Naive thymus-derived CD4-positive, alpha-beta T cell (primary cell): ENCODE data around the gene FZD8. TPM values are rescaled to one million over a fixed set of nuclear protein-coding genes. Genes with fewer than 3 reads are reported as not detected.

Experiments
- ATAC-seq: fragments of 150-1000 bp; cut with Tn5 transposase; 2 replicates; pipeline ENCODE4 v1.10.0; 2021; ENCODE audit warnings: mild to moderate bottlenecking, moderate library complexity
- CTCF ChIA-PET: fragments of 350-600 bp; sonication (Branson Sonifier 250); formaldehyde crosslinking; loops from one replicate; lab custom pipeline; 2021; ENCODE audit warnings: antibody characterized with exemption; lab: Charles Lee
- POLR2A ChIA-PET: fragments of 350-600 bp; sonication (Branson Sonifier 250); formaldehyde crosslinking; loops from one replicate; lab custom pipeline; 2021; ENCODE audit warnings: antibody characterized with exemption, inconsistent platforms; lab: Charles Lee
- DNase-seq, 9 donors: peaks; one replicate each; pipeline versions ENCODE4 v3.0.0 to v3.0.0-alpha.2; 2020 to 2022; ENCODE audit warnings: mixed read lengths in 1 of 9
- H3K27ac ChIP-seq: one replicate; pipeline ENCODE4 v1.7.0; 2013; ENCODE audit warnings: mild to moderate bottlenecking, low read depth, low read length, moderate library complexity
- H3K27me3 ChIP-seq, 2 donors: one replicate each; pipeline ENCODE4 v1.7.0; 2013; ENCODE audit warnings: low read length in 2 of 2, mild to moderate bottlenecking in 2 of 2, moderate library complexity in 2 of 2; ENCODE audit not compliant: control insufficient read depth in 2 of 2, insufficient read depth in 2 of 2
- H3K36me3 ChIP-seq, 3 experiments: 1 replicate in 2 of 3; 2 replicates in 1 of 3; pipeline ENCODE4 v1.7.0; 2013; ENCODE audit warnings: low read length in 3 of 3, mild to moderate bottlenecking in 3 of 3, moderate library complexity in 1 of 3; ENCODE audit not compliant: insufficient read depth in 3 of 3, control insufficient read depth in 2 of 3
- H3K4me1 ChIP-seq, 2 donors: one replicate each; pipeline ENCODE4 v1.7.0; 2013; ENCODE audit warnings: low read length in 2 of 2, mild to moderate bottlenecking in 2 of 2, moderate library complexity in 1 of 2; ENCODE audit not compliant: control insufficient read depth in 2 of 2, insufficient read depth in 2 of 2
- H3K4me3 ChIP-seq: 2 replicates; pipeline ENCODE4 v1.7.0; 2013; ENCODE audit warnings: mild to moderate bottlenecking, low read length
- H3K9me3 ChIP-seq, 3 experiments: 1 replicate in 2 of 3; 2 replicates in 1 of 3; pipeline ENCODE4 v1.7.0; 2013; ENCODE audit warnings: low read length in 3 of 3; ENCODE audit not compliant: control insufficient read depth in 2 of 3
- H3K27ac Mint-ChIP-seq, 9 donors: one replicate each; pipeline ENCODE4 v1.8.0; 2020 to 2022; ENCODE audit warnings: mixed read lengths in 9 of 9, mild to moderate bottlenecking in 8 of 9, moderate library complexity in 5 of 9, inconsistent platforms in 2 of 9
- H3K27me3 Mint-ChIP-seq, 5 donors: one replicate each; pipeline ENCODE4 v1.8.0; 2021 to 2022; ENCODE audit warnings: mixed read lengths in 5 of 5, mild to moderate bottlenecking in 1 of 5
- H3K36me3 Mint-ChIP-seq, 5 donors: one replicate each; pipeline ENCODE4 v1.8.0; 2020 to 2022; ENCODE audit warnings: mixed read lengths in 5 of 5, mild to moderate bottlenecking in 3 of 5, inconsistent platforms in 1 of 5
- H3K4me1 Mint-ChIP-seq, 7 donors: one replicate each; pipeline ENCODE4 v1.8.0; 2020 to 2022; ENCODE audit warnings: mixed read lengths in 7 of 7, mild to moderate bottlenecking in 3 of 7, inconsistent platforms in 1 of 7
- H3K4me3 Mint-ChIP-seq, 10 donors: one replicate each; pipeline ENCODE4 v1.8.0; 2020 to 2022; ENCODE audit warnings: mild to moderate bottlenecking in 10 of 10, mixed read lengths in 10 of 10, moderate library complexity in 6 of 10, inconsistent platforms in 2 of 10
- H3K9me3 Mint-ChIP-seq, 11 donors: one replicate each; pipeline ENCODE4 v1.8.0; 2020 to 2022; ENCODE audit warnings: mixed read lengths in 11 of 11, mild to moderate bottlenecking in 4 of 11, inconsistent platforms in 1 of 11, moderate library complexity in 1 of 11
- intact Hi-C, 2 donors: fragments of 100-400 bp; cut with micrococcal nuclease; formaldehyde crosslinking; loops; one replicate each; pipeline ENCODE4 v1.15.1; 2023
- polyA plus RNA-seq, 2 donors: library from polyadenylated mRNA; unstranded; fragments of 300-500 nt; fragmentation: Illumina TruSeq; gene quantifications; one replicate each; pipeline ENCODE4 v1.2.3, GENCODE V29; 2021
- total RNA-seq, 6 experiments: library from RNA in 5 of 6; stranded (reverse) in 5 of 6; gene quantifications; 1 replicate in 5 of 6; 2 replicates in 1 of 6; pipeline ENCODE4 v1.2.3 and lab custom pipeline; 2021 to 2026

Gene FZD8
- total and polyA plus RNA-seq, 7 experiments from 2014 or later, result 0.19 to 1.7 (median 0.47) TPM; not detected in 2

DNA sequence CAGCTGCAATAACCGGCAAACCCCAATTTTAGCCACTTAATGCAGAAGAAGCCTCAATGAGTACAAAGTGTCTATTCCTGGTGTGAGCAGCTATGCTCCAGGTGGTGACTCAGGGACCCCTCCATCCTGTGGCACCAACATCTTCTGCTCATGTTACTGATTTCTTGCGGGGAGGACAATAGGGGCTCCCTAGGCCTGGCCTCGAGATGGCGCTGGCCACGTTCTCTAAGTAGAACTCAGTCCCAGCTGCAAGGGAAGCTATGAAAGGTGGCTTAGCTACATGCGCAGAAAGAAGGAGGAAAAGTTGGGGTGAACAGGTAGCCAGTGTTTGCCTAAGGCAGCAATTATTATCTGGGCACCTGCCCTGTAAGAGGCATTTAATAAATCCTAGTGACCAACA lies 30.3 kb downstream of the FZD8 start:
- ChIA-PET CTCF (no interaction called here), POLR2A (no interaction called here)
- intact Hi-C loops, result no loop called here
- Mint-ChIP-seq H3K9me3 (peaks cover 0 to 14% (median 3%) of the 10 kb centered on the region in 11 donors), H3K4me3 (no peak overlapping the region), H3K36me3 (peaks cover 0 to 3% (median 0%) of the 10 kb centered on the region in 5 donors), H3K27ac (no peak overlapping the region), H3K27me3 (peaks cover 34 to 61% (median 59%) of the 10 kb centered on the region in 5 donors), H3K4me1 (peaks cover 0 to 6% (median 5%) of the 10 kb centered on the region in 7 donors)
- Histone ChIP-seq H3K36me3 (no peaks in the 10 kb centered on the region), H3K27ac (no peak overlapping the region), H3K9me3 (no peaks in the 10 kb centered on the region), H3K4me1 (no peaks in the 10 kb centered on the region), H3K4me3 (no peak overlapping the region), H3K27me3 (no peaks in the 10 kb centered on the region)
- ATAC-seq (no peak), DNase-seq (no peak)

DNA sequence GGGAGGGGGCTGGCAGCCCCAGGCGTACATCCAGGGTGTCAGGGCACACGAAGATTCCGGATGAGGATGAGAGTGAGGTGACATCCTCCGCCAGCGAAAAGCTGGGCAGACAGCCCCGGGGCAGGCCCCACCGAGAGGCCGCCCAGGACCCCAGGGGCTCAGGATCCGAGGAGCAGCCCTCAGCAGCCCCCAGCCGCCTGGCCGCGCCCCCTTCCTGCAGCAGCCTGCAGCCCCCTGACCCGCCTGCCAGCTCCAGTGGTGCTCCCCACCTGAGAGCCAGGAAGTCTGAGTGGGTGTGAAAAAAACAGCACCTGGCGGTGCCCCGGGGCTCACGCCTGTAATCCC lies 33.8 kb downstream of the FZD8 start:
- intact Hi-C loops, result no loop called here

DNA sequence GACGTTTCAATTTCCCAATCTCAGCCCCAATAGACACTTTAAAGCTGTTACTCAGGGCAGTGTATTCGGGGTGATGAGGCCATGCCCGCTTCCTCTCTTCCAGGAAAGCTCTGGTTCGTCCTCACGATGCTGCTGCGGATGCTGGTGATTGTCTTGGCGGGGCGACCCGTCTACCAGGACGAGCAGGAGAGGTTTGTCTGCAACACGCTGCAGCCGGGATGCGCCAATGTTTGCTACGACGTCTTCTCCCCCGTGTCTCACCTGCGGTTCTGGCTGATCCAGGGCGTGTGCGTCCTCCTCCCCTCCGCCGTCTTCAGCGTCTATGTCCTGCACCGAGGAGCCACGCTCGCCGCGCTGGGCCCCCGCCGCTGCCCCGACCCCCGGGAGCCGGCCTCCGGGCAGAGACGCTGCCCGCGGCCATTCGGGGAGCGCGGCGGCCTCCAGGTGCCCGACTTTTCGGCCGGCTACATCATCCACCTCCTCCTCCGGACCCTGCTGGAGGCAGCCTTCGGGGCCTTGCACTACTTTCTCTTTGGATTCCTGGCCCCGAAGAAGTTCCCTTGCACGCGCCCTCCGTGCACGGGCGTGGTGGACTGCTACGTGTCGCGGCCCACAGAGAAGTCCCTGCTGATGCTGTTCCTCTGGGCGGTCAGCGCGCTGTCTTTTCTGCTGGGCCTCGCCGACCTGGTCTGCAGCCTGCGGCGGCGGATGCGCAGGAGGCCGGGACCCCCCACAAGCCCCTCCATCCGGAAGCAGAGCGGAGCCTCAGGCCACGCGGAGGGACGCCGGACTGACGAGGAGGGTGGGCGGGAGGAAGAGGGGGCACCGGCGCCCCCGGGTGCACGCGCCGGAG lies 34.4 kb downstream of the FZD8 start:
- Mint-ChIP-seq H3K27me3 (peaks cover 45 to 66% (median 58%) of the 10 kb centered on the region in 5 donors), H3K36me3 (peaks cover 0 to 3% (median 0%) of the 10 kb centered on the region in 5 donors), H3K4me1 (peaks cover 0 to 6% (median 5%) of the 10 kb centered on the region in 7 donors), H3K27ac (no peak overlapping the region), H3K4me3 (peak overlapping the region; percentile 68 to 81 (median 78)), H3K9me3 (peaks cover 0 to 14% (median 2%) of the 10 kb centered on the region in 11 donors)
- ChIA-PET POLR2A (interaction anchor here (0.6 kb wide), 1 partner anchor 290 kb away, joined by 3 read pairs; no protein-coding TSS in a partner anchor), CTCF (no interaction called here)
- DNase-seq (no peak), ATAC-seq (peak; percentile 27)
- no peak overlapping the region for H3K4me3 ChIP-seq
- no peaks in the 10 kb centered on the region for H3K36me3 ChIP-seq
- no peaks in the 10 kb centered on the region for H3K27me3 ChIP-seq
- no peak overlapping the region for H3K27ac ChIP-seq
- intact Hi-C loops, result no loop called here
- H3K4me1 ChIP-seq, result no peaks in the 10 kb centered on the region
- no peaks in the 10 kb centered on the region for H3K9me3 ChIP-seq

More for the DNA sequence above, 33.8 kb downstream of the FZD8 start:
- Histone ChIP-seq H3K4me1 (no peaks in the 10 kb centered on the region), H3K27me3 (no peaks in the 10 kb centered on the region), H3K36me3 (no peaks in the 10 kb centered on the region), H3K4me3 (no peak overlapping the region), H3K27ac (no peak overlapping the region), H3K9me3 (no peaks in the 10 kb centered on the region)
- DNase-seq, result no peak
- Mint-ChIP-seq H3K4me1 (peaks cover 0 to 6% (median 5%) of the 10 kb centered on the region in 7 donors), H3K4me3 (peak overlapping the region in 1 of 10 donors; percentile 80), H3K27me3 (peaks cover 45 to 60% (median 54%) of the 10 kb centered on the region in 5 donors), H3K27ac (no peak overlapping the region), H3K9me3 (peaks cover 0 to 14% (median 2%) of the 10 kb centered on the region in 11 donors), H3K36me3 (peaks cover 0 to 3% (median 0%) of the 10 kb centered on the region in 5 donors)
- POLR2A ChIA-PET, result no interaction called here
- CTCF ChIA-PET, result no interaction called here
- no peak for ATAC-seq

DNA sequence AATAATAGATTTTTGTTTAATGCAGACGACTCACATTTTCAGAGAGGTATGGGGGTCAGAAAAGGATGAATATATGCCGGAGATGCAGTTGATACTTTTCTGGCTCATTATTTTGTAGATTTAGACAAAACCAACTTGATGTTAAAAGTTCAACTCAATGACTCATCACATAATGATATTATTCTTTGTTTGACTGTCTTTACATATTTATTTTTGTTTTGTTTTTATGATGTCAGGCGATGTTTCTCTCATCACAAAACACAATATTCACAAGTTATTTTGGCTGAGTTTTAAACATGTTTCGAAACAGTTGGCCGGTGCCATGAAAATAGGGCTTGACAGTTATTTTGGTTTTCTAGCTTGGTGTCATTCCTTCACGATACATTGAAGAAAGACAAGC lies 35.7 kb downstream of the FZD8 start:
- H3K4me3 Mint-ChIP-seq, result peak overlapping the region in 1 of 10 donors; percentile 54
- POLR2A ChIA-PET, result no interaction called here
- Histone ChIP-seq H3K9me3 (no peaks in the 10 kb centered on the region), H3K27ac (no peak overlapping the region), H3K36me3 (no peaks in the 10 kb centered on the region), H3K4me3 (no peak overlapping the region), H3K27me3 (no peaks in the 10 kb centered on the region), H3K4me1 (no peaks in the 10 kb centered on the region)
- ATAC-seq, result no peak
- peaks cover 0 to 5% (median 2%) of the 10 kb centered on the region in 5 donors for H3K36me3 Mint-ChIP-seq
- H3K27me3 Mint-ChIP-seq, result peaks cover 45 to 59% (median 51%) of the 10 kb centered on the region in 5 donors
- H3K27ac Mint-ChIP-seq, result no peak overlapping the region
- intact Hi-C loops, result no loop called here
- CTCF ChIA-PET, result no interaction called here
- peaks cover 0 to 6% (median 5%) of the 10 kb centered on the region in 7 donors for H3K4me1 Mint-ChIP-seq
- peaks cover 0 to 14% (median 4%) of the 10 kb centered on the region in 11 donors for H3K9me3 Mint-ChIP-seq
- no peak for DNase-seq

- no peaks in the 10 kb centered on the region for H3K36me3 ChIP-seq
- CTCF ChIA-PET, result interaction anchor here (0.6 kb wide), 1 partner anchor 249 kb away, joined by 3 read pairs; no protein-coding TSS in a partner anchor
- no peaks in the 10 kb centered on the region for H3K9me3 ChIP-seq
- intact Hi-C loops, result no loop called here
- POLR2A ChIA-PET, result no interaction called here
- ATAC-seq (no peak), DNase-seq (no peak)
- Mint-ChIP-seq H3K27me3 (peaks cover 41 to 60% (median 52%) of the 10 kb centered on the region in 5 donors), H3K9me3 (peaks cover 0 to 22% (median 8%) of the 10 kb centered on the region in 11 donors), H3K36me3 (peaks cover 0 to 8% (median 4%) of the 10 kb centered on the region in 5 donors), H3K4me1 (peaks cover 0 to 6% (median 5%) of the 10 kb centered on the region in 7 donors), H3K27ac (no peak within 1 kb of the TSS), H3K4me3 (no peak within 1 kb of the TSS)
- H3K27me3 ChIP-seq, result no peaks in the 10 kb centered on the region
- no peak within 1 kb of the TSS for H3K4me3 ChIP-seq
- H3K27ac ChIP-seq, result no peak within 1 kb of the TSS
- no peaks in the 10 kb centered on the region for H3K4me1 ChIP-seq
These were observed 36.9 kb downstream of the FZD8 start, which contains the start of gene GJD4 for GRCh38 chr10:35605191-35605590. Gene GJD4, plus strand, starts transcription at chr10:35605341. Its CDS starts 227 bp downstream, at chr10:35605568.

GRCh38 chr10:35600193-35600592 lies 41.9 kb downstream of the FZD8 start:
- H3K4me1 Mint-ChIP-seq, result peaks cover 0 to 1% (median 0%) of the 10 kb centered on the region in 7 donors
- ATAC-seq (no peak), DNase-seq (no peak)
- peaks cover 12 to 43% (median 39%) of the 10 kb centered on the region in 5 donors for H3K27me3 Mint-ChIP-seq
- H3K36me3 ChIP-seq, result no peaks in the 10 kb centered on the region
- no peak overlapping the region for H3K4me3 ChIP-seq
- ChIA-PET POLR2A (no interaction called here), CTCF (no interaction called here)
- H3K27ac Mint-ChIP-seq, result no peak overlapping the region
- no peak overlapping the region for H3K27ac ChIP-seq
- H3K36me3 Mint-ChIP-seq, result peaks cover 0 to 5% (median 4%) of the 10 kb centered on the region in 5 donors
- intact Hi-C loops, result no loop called here
- no peaks in the 10 kb centered on the region for H3K4me1 ChIP-seq
- H3K27me3 ChIP-seq, result no peaks in the 10 kb centered on the region
- H3K9me3 Mint-ChIP-seq, result peaks cover 0 to 17% (median 5%) of the 10 kb centered on the region in 11 donors
- no peaks in the 10 kb centered on the region for H3K9me3 ChIP-seq
- H3K4me3 Mint-ChIP-seq, result no peak overlapping the region
